Measurements from ENCODE around the gene KIF3A.
"Not testable (repeated sequence)": the region's sequence is repeated elsewhere in the genome, so short reads cannot be mapped to it uniquely, and the experiment has no call there.

Gene KIF3A

DNA sequence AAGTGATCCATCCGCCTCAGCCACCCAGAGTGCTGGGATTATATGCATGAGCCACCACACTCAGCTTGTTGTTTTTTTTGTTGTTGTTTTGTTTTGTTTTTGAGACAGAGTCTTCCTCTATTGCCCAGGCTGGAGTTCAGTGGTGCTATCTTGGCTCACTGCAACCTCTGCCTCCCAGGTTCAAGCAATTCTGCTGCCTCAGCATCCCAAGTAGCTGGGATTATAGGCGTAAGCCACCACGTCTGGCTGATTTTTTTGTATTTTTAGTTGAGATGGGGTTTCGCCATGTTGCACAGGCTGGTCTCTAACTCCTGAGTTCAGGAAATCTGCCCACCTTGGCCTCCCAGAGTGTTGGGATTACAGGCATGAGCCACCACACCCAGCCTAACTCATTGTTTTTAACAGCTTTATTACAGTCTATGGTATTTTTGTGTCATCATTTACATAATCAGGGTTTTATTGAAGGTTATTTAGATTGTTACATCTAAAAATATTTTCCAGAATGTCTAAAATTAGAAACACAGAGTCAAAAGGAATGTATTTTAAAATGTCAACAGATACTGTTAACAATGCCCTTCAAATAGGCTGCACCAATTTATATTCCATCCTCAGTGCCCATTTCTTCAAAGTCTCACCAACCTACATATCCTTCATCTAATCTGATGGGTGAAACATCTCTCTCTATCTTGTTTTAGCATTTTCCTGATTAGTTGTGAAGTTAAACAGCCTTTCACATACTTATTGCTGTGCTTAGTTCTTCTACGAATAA lies 18.6 kb downstream of the KIF3A start:
- no peaks in the 10 kb centered on the region for H3K4me1 ChIP-seq (ENCODE audit: control insufficient read depth, insufficient read depth, low read length)
- H3K4me3 ChIP-seq (ENCODE audit: low read length in 2 of 2): no peak overlapping the region
- no peak overlapping the region for H3K9ac ChIP-seq (ENCODE audit: low read length in 2 of 2)
- H3K9me3 ChIP-seq (ENCODE audit: control insufficient read depth in 2 of 2, low read length in 2 of 2): no peaks in the 10 kb centered on the region
- no peaks in the 10 kb centered on the region for H3K27me3 ChIP-seq (ENCODE audit: control insufficient read depth in 1 of 2, insufficient read depth in 2 of 2, low read length in 2 of 2)
- no peaks in the 10 kb centered on the region for H3K36me3 ChIP-seq (ENCODE audit: control insufficient read depth in 2 of 2, insufficient read depth in 2 of 2, low read length in 2 of 2)
- no peak overlapping the region for H3K27ac ChIP-seq (ENCODE audit: low read length)

DNA sequence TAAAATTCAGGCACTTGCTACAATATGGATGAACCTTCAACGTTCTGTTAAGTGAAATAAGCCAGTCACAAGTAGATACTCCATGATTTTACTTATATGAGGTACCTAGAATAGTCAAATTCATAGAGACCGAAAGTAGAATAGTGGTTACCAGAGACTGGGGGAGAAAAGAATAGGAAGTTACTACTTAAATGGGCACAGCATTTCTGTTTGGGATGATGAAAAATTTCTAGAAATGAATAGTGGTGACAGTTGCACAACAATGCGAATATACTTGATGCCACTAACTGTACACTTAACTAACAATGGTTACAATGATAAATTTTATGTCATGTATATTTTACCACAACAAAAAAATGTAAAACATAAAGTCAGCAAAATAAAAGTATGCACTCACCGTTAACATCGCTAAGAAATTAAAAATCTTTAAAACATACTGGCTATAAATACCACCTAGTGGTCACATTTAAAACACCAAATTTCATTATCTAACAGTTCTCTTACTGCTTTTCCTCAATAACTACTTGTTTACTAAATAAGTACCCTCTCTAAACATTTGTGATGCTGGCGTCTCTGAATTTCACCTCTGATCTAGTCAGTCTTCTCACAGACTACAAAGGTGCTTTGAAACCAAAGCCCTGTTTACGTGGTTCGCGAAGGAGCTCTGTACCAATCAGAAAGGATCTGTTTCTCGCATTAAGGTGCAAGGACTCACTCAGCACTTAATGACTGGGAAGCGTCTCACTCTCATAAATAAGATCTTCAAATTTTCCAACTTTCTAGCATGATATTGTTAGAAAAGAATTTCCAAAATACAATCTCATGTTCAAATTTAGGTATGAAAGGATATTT lies 22.7 kb downstream of the KIF3A start:
- no peak overlapping the region for H3K4me3 ChIP-seq (ENCODE audit: low read length in 2 of 2)
- H3K4me1 ChIP-seq (ENCODE audit: control insufficient read depth, insufficient read depth, low read length): no peaks in the 10 kb centered on the region
- no peaks in the 10 kb centered on the region for H3K36me3 ChIP-seq (ENCODE audit: control insufficient read depth in 2 of 2, insufficient read depth in 2 of 2, low read length in 2 of 2)
- H3K9ac ChIP-seq (ENCODE audit: low read length in 2 of 2): no peak overlapping the region
- no peaks in the 10 kb centered on the region for H3K9me3 ChIP-seq (ENCODE audit: control insufficient read depth in 2 of 2, low read length in 2 of 2)
- no peak overlapping the region for H3K27ac ChIP-seq (ENCODE audit: low read length)
- H3K27me3 ChIP-seq (ENCODE audit: control insufficient read depth in 1 of 2, insufficient read depth in 2 of 2, low read length in 2 of 2): no peaks in the 10 kb centered on the region

DNA sequence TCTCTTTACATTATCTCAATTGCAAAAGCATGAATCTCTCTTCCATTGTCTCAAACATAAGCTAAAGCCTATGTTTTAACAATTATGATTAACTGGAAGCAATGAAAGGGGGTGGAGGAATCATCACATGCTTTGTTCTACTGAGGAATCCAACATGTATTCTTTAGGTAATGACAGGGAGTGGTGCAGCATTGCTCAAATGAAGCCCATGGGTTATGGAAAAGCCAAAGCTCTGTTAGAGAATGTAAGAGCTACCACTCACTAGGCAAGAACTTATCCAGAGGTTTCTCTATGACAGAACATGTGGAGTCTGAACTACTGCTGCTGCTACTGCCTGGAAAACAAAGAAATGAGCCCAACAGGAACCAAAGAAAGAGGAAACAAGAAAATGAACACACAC lies 28.7 kb downstream of the KIF3A start:
- H3K4me1 ChIP-seq (ENCODE audit: control insufficient read depth, insufficient read depth, low read length): no peaks in the 10 kb centered on the region
- H3K9ac ChIP-seq (ENCODE audit: low read length in 2 of 2): no peak overlapping the region
- H3K27ac ChIP-seq (ENCODE audit: low read length): no peak overlapping the region
- no peaks in the 10 kb centered on the region for H3K9me3 ChIP-seq (ENCODE audit: control insufficient read depth in 2 of 2, low read length in 2 of 2)
- H3K4me3 ChIP-seq (ENCODE audit: low read length in 2 of 2): no peak overlapping the region
- no peaks in the 10 kb centered on the region for H3K36me3 ChIP-seq (ENCODE audit: control insufficient read depth in 2 of 2, insufficient read depth in 2 of 2, low read length in 2 of 2)
- no peaks in the 10 kb centered on the region for H3K27me3 ChIP-seq (ENCODE audit: control insufficient read depth in 1 of 2, insufficient read depth in 2 of 2, low read length in 2 of 2)

DNA sequence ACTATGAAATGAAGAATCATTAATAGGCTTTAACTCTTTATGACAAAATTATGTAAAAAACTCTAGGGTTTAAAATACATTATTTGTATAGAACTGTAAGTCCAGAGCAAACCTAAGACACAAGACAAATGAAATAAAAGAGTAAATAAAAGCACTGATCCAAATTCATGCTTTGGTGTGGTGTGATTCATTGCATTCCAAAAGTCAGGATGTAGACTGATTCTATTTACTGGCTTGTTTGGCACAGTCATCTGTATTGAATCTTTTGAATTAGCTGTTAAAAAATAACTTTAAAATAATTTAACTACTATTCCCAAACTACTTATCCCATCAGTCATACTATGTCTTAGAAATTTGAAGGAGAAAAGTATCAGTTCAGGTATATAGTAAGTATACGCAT lies 32.5 kb downstream of the KIF3A start:
- no peaks in the 10 kb centered on the region for H3K27me3 ChIP-seq (ENCODE audit: control insufficient read depth in 1 of 2, insufficient read depth in 2 of 2, low read length in 2 of 2)
- H3K9me3 ChIP-seq (ENCODE audit: control insufficient read depth in 2 of 2, low read length in 2 of 2): no peaks in the 10 kb centered on the region
- H3K4me3 ChIP-seq (ENCODE audit: low read length in 2 of 2): no peak overlapping the region
- no peak overlapping the region for H3K9ac ChIP-seq (ENCODE audit: low read length in 2 of 2)
- peaks cover 10 to 11% of the 10 kb centered on the region in 2 donors for H3K36me3 ChIP-seq (ENCODE audit: control insufficient read depth in 2 of 2, insufficient read depth in 2 of 2, low read length in 2 of 2)
- no peak overlapping the region for H3K27ac ChIP-seq (ENCODE audit: low read length)
- no peaks in the 10 kb centered on the region for H3K4me1 ChIP-seq (ENCODE audit: control insufficient read depth, insufficient read depth, low read length)

DNA sequence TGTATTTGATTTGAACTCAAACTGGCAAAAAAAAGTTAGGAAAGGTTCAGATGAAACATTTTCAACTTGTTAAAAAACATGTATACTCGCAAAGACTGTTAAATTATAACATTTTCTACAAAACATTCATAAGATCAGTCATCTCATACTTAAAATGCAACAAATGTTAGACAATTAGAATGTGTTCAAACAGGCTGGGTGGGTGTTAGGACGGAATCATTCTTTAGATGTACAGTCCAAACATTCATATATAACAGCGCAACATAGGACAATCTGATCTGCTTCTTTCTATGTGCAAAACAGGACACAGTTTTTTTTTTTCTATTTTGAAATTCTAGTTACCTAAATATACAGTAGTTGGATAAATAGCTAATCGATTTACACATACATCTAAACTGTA lies 41.4 kb downstream of the KIF3A start:
- Histone ChIP-seq H3K36me3 (ENCODE audit: control insufficient read depth in 2 of 2, insufficient read depth in 2 of 2, low read length in 2 of 2) (peaks cover 6% of the 10 kb centered on the region in 2 donors), H3K9ac (ENCODE audit: low read length in 2 of 2) (no peak overlapping the region), H3K27me3 (ENCODE audit: control insufficient read depth in 1 of 2, insufficient read depth in 2 of 2, low read length in 2 of 2) (no peaks in the 10 kb centered on the region), H3K4me1 (ENCODE audit: control insufficient read depth, insufficient read depth, low read length) (no peaks in the 10 kb centered on the region), H3K27ac (ENCODE audit: low read length) (no peak overlapping the region), H3K9me3 (ENCODE audit: control insufficient read depth in 2 of 2, low read length in 2 of 2) (no peaks in the 10 kb centered on the region), H3K4me3 (ENCODE audit: low read length in 2 of 2) (no peak overlapping the region)

DNA sequence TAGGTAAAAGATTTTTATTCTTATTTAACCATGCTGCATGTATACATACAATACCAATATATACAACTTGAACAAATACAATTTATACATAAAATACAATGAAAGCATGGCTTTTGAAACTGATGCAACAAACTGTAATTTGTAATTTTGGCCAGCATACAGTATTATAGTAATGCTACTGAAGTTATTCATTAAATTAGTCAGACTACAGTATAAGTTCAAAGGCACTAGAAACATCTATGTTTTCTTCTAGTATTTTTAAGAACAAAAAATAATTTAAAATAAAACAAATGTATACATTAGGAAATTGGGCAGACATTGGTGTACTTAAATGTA lies 44.7 kb downstream of the KIF3A start:
- no peak overlapping the region for H3K27ac ChIP-seq (ENCODE audit: low read length)
- no peaks in the 10 kb centered on the region for H3K9me3 ChIP-seq (ENCODE audit: control insufficient read depth in 2 of 2, low read length in 2 of 2)
- no peak overlapping the region for H3K4me3 ChIP-seq (ENCODE audit: low read length in 2 of 2)
- no peaks in the 10 kb centered on the region for H3K36me3 ChIP-seq (ENCODE audit: control insufficient read depth in 2 of 2, insufficient read depth in 2 of 2, low read length in 2 of 2)
- H3K27me3 ChIP-seq (ENCODE audit: control insufficient read depth in 1 of 2, insufficient read depth in 2 of 2, low read length in 2 of 2): no peaks in the 10 kb centered on the region
- H3K9ac ChIP-seq (ENCODE audit: low read length in 2 of 2): no peak overlapping the region
- no peaks in the 10 kb centered on the region for H3K4me1 ChIP-seq (ENCODE audit: control insufficient read depth, insufficient read depth, low read length)

DNA sequence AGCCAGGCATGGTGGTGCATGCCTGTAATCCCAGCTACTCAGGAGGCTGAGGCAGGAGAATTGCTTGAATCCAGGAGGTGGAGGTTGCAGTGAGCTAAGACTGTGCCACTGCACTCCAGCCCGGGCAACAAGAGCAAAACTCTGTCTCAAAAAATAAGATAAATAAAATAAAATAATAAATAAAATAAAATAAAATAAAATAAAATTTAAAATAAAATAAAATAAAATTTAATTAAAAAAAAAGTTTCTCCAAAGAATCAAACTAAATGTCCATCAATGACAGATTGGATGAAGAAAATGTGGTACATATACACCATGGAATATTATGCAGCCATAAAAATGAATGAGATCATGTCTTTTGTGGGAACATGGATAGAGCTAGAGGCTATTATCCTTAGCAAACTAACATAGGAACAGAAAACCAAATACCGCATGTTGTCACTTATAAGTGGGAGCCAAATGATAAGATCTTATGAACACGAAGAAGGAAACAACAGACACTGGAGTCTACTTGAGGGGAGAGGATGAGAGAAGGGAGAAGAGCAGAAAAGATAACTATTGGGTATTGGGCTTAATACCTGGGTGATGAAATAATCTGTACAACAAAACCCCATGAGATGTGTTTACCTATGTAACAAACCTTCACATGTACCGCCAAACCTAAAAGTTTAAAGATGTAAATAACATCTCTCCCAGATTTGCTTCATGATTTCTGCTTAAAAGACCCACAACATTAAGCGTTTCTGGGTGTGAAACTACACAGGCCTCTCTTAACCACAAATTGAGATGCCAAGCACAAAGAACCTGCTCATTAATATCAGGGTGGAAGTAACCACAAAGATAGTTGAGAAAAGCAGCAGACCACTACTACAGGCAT lies 45.4 kb downstream of the KIF3A start:
- H3K27ac ChIP-seq (ENCODE audit: low read length); H3K27me3 ChIP-seq (ENCODE audit: control insufficient read depth in 1 of 2, insufficient read depth in 2 of 2, low read length in 2 of 2); H3K4me3 ChIP-seq (ENCODE audit: low read length in 2 of 2); H3K36me3 ChIP-seq (ENCODE audit: control insufficient read depth in 2 of 2, insufficient read depth in 2 of 2, low read length in 2 of 2); H3K4me1 ChIP-seq (ENCODE audit: control insufficient read depth, insufficient read depth, low read length); H3K9ac ChIP-seq (ENCODE audit: low read length in 2 of 2); H3K9me3 ChIP-seq (ENCODE audit: control insufficient read depth in 2 of 2, low read length in 2 of 2): not testable (repeated sequence)

DNA sequence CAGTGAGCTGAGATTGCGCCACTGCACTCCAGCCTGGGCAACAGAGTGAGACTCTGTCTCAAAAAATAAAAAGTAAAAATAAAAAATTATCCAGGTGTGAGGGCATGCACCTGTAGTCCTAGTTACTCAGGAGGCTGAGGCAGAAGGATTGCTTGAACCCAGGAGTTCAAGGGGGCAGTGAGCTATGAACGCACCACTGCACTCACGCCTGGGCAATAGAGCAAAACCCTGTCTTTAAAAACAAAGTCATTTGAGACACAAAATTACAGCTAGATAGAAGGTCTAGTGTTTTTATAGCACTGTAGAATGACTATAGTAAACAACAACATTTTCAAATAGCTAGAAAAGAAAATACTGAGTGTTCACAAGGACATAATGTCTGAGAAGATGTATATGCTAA lies 47.2 kb downstream of the KIF3A start:
- H3K36me3 ChIP-seq (ENCODE audit: control insufficient read depth in 2 of 2, insufficient read depth in 2 of 2, low read length in 2 of 2): no peaks in the 10 kb centered on the region
- no peaks in the 10 kb centered on the region for H3K27me3 ChIP-seq (ENCODE audit: control insufficient read depth in 1 of 2, insufficient read depth in 2 of 2, low read length in 2 of 2)
- H3K27ac ChIP-seq (ENCODE audit: low read length): no peak overlapping the region
- no peak overlapping the region for H3K4me3 ChIP-seq (ENCODE audit: low read length in 2 of 2)
- H3K4me1 ChIP-seq (ENCODE audit: control insufficient read depth, insufficient read depth, low read length): no peaks in the 10 kb centered on the region
- H3K9ac ChIP-seq (ENCODE audit: low read length in 2 of 2): no peak overlapping the region
- H3K9me3 ChIP-seq (ENCODE audit: control insufficient read depth in 2 of 2, low read length in 2 of 2): no peaks in the 10 kb centered on the region

DNA sequence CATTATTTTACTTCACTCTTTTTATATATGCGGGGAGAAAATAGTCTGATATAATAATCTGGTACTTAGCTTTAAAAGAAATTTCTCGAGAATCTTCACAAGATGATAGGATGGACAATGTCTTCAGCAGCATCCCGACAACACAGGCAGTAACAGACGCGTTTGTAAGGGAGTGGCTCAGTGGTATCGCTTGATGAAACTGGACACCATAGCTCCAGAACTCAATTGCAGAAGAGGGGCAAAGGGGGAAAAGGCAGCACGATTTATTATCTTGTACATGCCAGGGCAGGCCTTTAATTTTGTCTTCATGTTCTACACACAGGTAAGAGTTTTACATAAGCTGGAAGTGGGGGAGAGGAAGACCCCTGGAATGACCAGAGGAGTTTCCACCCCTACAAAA lies 47.8 kb downstream of the KIF3A start:
- H3K4me3 ChIP-seq (ENCODE audit: low read length in 2 of 2): no peak overlapping the region
- H3K27me3 ChIP-seq (ENCODE audit: control insufficient read depth in 1 of 2, insufficient read depth in 2 of 2, low read length in 2 of 2): no peaks in the 10 kb centered on the region
- H3K9ac ChIP-seq (ENCODE audit: low read length in 2 of 2): no peak overlapping the region
- no peak overlapping the region for H3K27ac ChIP-seq (ENCODE audit: low read length)
- no peaks in the 10 kb centered on the region for H3K9me3 ChIP-seq (ENCODE audit: control insufficient read depth in 2 of 2, low read length in 2 of 2)
- no peaks in the 10 kb centered on the region for H3K36me3 ChIP-seq (ENCODE audit: control insufficient read depth in 2 of 2, insufficient read depth in 2 of 2, low read length in 2 of 2)
- H3K4me1 ChIP-seq (ENCODE audit: control insufficient read depth, insufficient read depth, low read length): no peaks in the 10 kb centered on the region

DNA sequence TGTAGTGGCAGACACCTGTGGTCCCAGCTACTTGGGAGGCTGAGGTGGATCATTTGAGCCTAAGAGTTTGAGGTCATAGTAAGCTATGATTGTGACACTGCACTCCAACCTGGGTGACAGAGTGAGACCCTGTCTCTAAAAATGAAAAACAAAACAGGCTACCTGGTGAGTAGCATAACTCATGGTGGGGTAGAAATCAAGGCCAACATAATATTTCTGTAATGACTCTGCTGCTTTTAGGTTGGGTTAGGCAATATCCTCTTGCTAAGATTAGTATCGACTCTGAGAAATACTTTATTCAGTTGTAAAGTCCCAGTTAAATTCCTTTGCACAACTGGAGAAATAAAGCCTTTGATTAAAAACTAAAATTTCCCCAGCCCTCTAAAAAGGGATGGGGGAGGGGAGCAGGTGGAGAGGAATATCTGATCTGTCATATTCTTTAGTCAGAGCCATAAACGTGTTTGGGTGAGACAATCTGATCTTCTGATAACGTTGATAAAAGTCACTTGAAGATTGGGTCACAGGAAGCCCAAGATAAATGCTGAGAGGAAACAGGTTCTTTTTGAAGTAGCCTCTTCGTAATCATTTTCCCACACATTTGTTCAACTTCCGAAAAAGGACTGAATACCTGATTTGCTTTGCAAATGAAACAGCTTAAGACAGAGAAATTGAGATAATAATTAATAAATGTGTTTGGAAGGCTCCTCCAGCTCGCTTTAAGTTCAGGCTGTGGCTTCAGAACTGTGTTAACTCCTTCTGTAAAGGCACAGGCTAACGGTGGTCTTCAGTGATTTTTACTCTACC lies 48.6 kb downstream of the KIF3A start:
- Histone ChIP-seq H3K4me3 (ENCODE audit: low read length in 2 of 2) (no peak overlapping the region), H3K9me3 (ENCODE audit: control insufficient read depth in 2 of 2, low read length in 2 of 2) (no peaks in the 10 kb centered on the region), H3K27ac (ENCODE audit: low read length) (no peak overlapping the region), H3K4me1 (ENCODE audit: control insufficient read depth, insufficient read depth, low read length) (no peaks in the 10 kb centered on the region), H3K9ac (ENCODE audit: low read length in 2 of 2) (no peak overlapping the region), H3K27me3 (ENCODE audit: control insufficient read depth in 1 of 2, insufficient read depth in 2 of 2, low read length in 2 of 2) (no peaks in the 10 kb centered on the region), H3K36me3 (ENCODE audit: control insufficient read depth in 2 of 2, insufficient read depth in 2 of 2, low read length in 2 of 2) (no peaks in the 10 kb centered on the region)

Measured in stomach smooth muscle (tissue), 2 donors.